Measurements from ENCODE around the gene PRPSAP2. TPM values are rescaled to one million over a fixed set of nuclear protein-coding genes. Genes with fewer than 3 reads are reported as not detected.

The PRPSAP2 gene
- total and polyA plus RNA-seq, 2 donors (not counting 3 experiments of a cell fraction or from before 2014, with no cell fraction given) = 22.2 to 38.5 TPM

- FAIRE-seq (no peak), DNase-seq (ENCODE audit: low read depth, low spot score) (no peak)
- Histone ChIP-seq H3K79me2 (ENCODE audit: control insufficient read depth, insufficient read depth, low read length) (no peaks in the 10 kb centered on the region), H3K36me3 (ENCODE audit: control insufficient read depth in 2 of 2, extremely low read depth in 1 of 2, insufficient read depth in 2 of 2, low read length in 2 of 2) (no peaks in the 10 kb centered on the region), H3K27ac (ENCODE audit: insufficient read depth, low read depth, low read length) (no peak overlapping the region), H3K4me2 (ENCODE audit: insufficient read depth, low read length) (no peak overlapping the region), H4K20me1 (replicated peaks; ENCODE audit: control insufficient read depth, extremely low read depth, insufficient read depth, low read length) (no peaks in the 10 kb centered on the region), H2AFZ (ENCODE audit: low read depth, low read length) (no peak overlapping the region), H3K4me1 (ENCODE audit: control insufficient read depth, extremely low read depth, insufficient read depth, low read length) (no peaks in the 10 kb centered on the region), H3K9me3 (replicated peaks; ENCODE audit: control insufficient read depth, insufficient read depth, low read length) (no peaks in the 10 kb centered on the region), H3K27me3 (ENCODE audit: control insufficient read depth in 2 of 2, insufficient read depth in 2 of 2, low read length in 2 of 2) (peaks cover 15 to 27% of the 10 kb centered on the region in 2 experiments), H3K9me1 (replicated peaks; ENCODE audit: control insufficient read depth, extremely low read depth, insufficient read depth, low read length) (no peaks in the 10 kb centered on the region), H3K9ac (replicated peaks; ENCODE audit: extremely low read depth, insufficient read depth, low read length) (no peak overlapping the region), H3K4me3 (replicated peaks in 1 of 3; ENCODE audit: insufficient read depth in 1 of 3, low read depth in 1 of 3, low read length in 3 of 3) (no peak overlapping the region)
- intact Hi-C loops (cut with micrococcal nuclease) = no loop called here
- BruUV-seq (replicated peaks) = no TSS peak
- dilution Hi-C loops (cut with MboI; ENCODE audit: extremely low pct_ligation_motif_present, low sequenced_read_pairs) = no loop called here
- TF ChIP-seq JUN (IDR thresholded peaks at IDR 0.05; ENCODE audit: borderline replicate concordance, insufficient read depth, insufficient read length, low read depth) = no peak
- no peak for TF ChIP-seq GATA2 (IDR thresholded peaks at IDR 0.05; ENCODE audit: insufficient read depth, insufficient read length, low read depth, low read length)
- TF ChIP-seq POLR2AphosphoS5 (IDR thresholded peaks at IDR 0.05; ENCODE audit: insufficient read depth, low read depth, low read length) = no peak
- no peak for TF ChIP-seq MYC (IDR thresholded peaks at IDR 0.05; ENCODE audit: low read depth, low read length)
- no peak for TF ChIP-seq CTCF (IDR thresholded peaks at IDR 0.05; ENCODE audit: extremely low read depth in 1 of 2, insufficient read depth in 1 of 2, low read depth in 1 of 2, low read length in 2 of 2)
- no peak for TF ChIP-seq POLR2A (IDR thresholded peaks at IDR 0.05; ENCODE audit: low read depth, low read length)
- TF ChIP-seq FOS (IDR thresholded peaks at IDR 0.05; ENCODE audit: borderline replicate concordance, insufficient read depth, low read length) = no peak
- no peak for TF ChIP-seq EZH2 (IDR thresholded peaks at IDR 0.05; ENCODE audit: borderline replicate concordance, low read depth, low read length, severe bottlenecking)
- TF ChIP-seq MAX (IDR thresholded peaks at IDR 0.05; ENCODE audit: insufficient read depth, insufficient read length) = no peak
- POLR2A ChIA-PET = no interaction called here
- CTCF ChIA-PET = interaction anchor here (0.9 to 2.1 kb wide), 2 partner anchors 11 to 324 kb away, joined by 3 to 11 read pairs; no protein-coding TSS in a partner anchor
Observed at GRCh38 chr17:18949566-18949965, 91.6 kb downstream of the PRPSAP2 start.
